Heart left ventricle (tissue), 13 donors: Measurements from ENCODE around the gene CDC14C.

Experiments
- POLR2A ChIP-seq, 2 donors: fragments of 450-650 bp; IDR thresholded peaks; one replicate each; pipeline ENCODE4 v1.6.1; 2017; ENCODE audit warnings: antibody characterized with exemption in 2 of 2, mild to moderate bottlenecking in 2 of 2, moderate library complexity in 2 of 2
- TF ChIP-seq, protein P1 (sequence below), 12 donors: fragments of 200-600 bp; sonication (generic) in 4 of 12; IDR thresholded peaks; one replicate each; pipeline versions ENCODE4 v1.5.0 to v1.8.0; 2018 to 2022; ENCODE audit warnings: antibody characterized with exemption in 12 of 12, mild to moderate bottlenecking in 5 of 12
- donor health status: ischemic (EF 13 %, LVEDD 7.1; RV severe dilation, severe dysfunction).
- donor health status: DM: no; HTN: yes; CAD: no.
- donor health status: DM: no; HTN: no; CAD: no.
- donor health status: ischemic (EF 25% LVEDD 6.9; RV normal size, moderate dysfunction).
- donor health status: ischemic (EF 25% LVEDD 5.7; RV mildly dilated, moderate dysfunction).
- donor health status: ischemic (EF 35%, LVEDD 5.7; RV mildly dilated, moderate dysfunction).
- donor health status: nonischemic (EF 11% LVEDD 7.7; RV severe dilation, severe dysfunction).
- donor health status: DM: yes; HTN: yes; CAD: no.
- donor health status: PGD.
- donor health status: ischemic (EF 29% LVEDD 5.4; RV normal size, mild dysfunction).
- donor health status: nonischemic (EF 23%, LVEDD 6.1; RV moderate dilation, normal function).

DNA sequence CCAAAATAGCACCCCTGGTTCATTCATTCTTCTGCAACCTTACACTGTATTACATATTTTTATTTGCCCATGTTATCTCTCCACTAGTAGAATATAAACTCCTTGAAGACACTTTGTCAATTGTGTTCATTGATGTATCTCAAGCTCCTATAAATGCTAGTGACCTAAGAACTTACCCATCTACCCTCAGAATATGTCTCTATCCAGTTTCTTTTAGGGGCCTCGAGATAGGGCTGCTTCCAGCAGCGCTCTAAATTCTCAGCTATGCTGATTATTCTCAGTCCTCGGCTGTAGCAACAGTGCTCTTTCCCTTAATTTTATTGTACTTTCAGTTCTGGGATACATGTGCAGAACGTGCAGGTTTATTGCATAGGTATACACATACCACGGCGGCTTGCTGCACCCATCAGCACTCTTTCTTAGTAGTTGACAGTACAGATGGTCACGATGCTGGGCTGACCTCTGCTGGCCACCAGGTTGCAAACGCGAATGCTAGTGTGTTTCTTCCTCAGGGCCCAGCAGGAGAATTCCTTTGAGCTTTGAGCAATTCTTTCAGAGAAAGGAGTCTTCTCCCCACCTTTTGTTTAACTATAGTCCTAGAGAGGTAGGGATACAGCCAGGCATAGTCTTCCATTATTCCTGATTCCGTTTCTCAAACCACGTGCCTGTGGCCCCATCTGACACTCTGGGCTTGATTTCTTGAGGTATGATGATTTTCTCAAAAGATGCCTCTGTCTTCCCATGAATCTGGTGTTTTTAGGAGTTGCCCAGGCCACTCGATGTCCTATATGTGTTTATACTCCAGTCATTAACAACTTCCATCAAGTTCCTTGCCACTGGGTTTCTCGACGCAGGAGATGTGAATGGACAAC, 49.1 kb upstream of the CDC14C start:
- TF ChIP-seq, protein P1, sequence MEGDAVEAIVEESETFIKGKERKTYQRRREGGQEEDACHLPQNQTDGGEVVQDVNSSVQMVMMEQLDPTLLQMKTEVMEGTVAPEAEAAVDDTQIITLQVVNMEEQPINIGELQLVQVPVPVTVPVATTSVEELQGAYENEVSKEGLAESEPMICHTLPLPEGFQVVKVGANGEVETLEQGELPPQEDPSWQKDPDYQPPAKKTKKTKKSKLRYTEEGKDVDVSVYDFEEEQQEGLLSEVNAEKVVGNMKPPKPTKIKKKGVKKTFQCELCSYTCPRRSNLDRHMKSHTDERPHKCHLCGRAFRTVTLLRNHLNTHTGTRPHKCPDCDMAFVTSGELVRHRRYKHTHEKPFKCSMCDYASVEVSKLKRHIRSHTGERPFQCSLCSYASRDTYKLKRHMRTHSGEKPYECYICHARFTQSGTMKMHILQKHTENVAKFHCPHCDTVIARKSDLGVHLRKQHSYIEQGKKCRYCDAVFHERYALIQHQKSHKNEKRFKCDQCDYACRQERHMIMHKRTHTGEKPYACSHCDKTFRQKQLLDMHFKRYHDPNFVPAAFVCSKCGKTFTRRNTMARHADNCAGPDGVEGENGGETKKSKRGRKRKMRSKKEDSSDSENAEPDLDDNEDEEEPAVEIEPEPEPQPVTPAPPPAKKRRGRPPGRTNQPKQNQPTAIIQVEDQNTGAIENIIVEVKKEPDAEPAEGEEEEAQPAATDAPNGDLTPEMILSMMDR (IDR thresholded peaks at IDR 0.05): peak; percentile 30 to 62 (median 50)
- no peak for TF ChIP-seq POLR2A (IDR thresholded peaks at IDR 0.05)
